HCT116 (cell line): ENCODE results near the gene ARTN. TPM values are rescaled to one million over a fixed set of nuclear protein-coding genes. Genes with fewer than 3 reads are reported as not detected.

Experiments used
- ATAC-seq: fragments of 200-7000 bp; cut with Tn5 transposase; 2 replicates; pipeline ENCODE4 v1.9.1; 2020; ENCODE audit warnings: mild to moderate bottlenecking, moderate library complexity
- BruUV-seq: library from RNA; stranded (reverse); fragments of 400-500 nt; replicated peaks from 2 replicates; lab custom pipeline; 2021; lab: Mats Ljungman, UMichigan
- CTCF ChIA-PET: fragments of 300-600 bp; sonication (Branson Sonifier 250); formaldehyde crosslinking; loops from one replicate; lab custom pipeline; 2021; ENCODE audit warnings: antibody characterized with exemption; lab: Charles Lee
- POLR2A ChIA-PET: fragments of 300-600, 350-600 bp; sonication (Branson Sonifier 250); formaldehyde crosslinking; loops from one replicate; lab custom pipeline; 2021; ENCODE audit warnings: antibody characterized with exemption; lab: Charles Lee
- RAD21 ChIA-PET, 2 experiments: fragments of 300-600 bp; sonication (Branson Sonifier 250); formaldehyde crosslinking; loops; one replicate each; lab custom pipeline; 2023; ENCODE audit warnings: low total read pairs in 2 of 2; ENCODE audit not compliant: uncharacterized antibody in 2 of 2, unreplicated experiment in 2 of 2, low non-redundant PET in 1 of 2; lab: Charles Lee
- DNase-seq: peaks from one replicate; pipeline ENCODE4 v3.0.0-alpha.2; 2010; ENCODE audit warnings: low read depth, low spot score
- H2AFZ ChIP-seq: fragments of 200-600 bp; shearing (Covaris generic), sonication (generic); 2 replicates; pipeline ENCODE4 v1.6.1; 2017; ENCODE audit warnings: low read depth, mixed run types, mixed read lengths, antibody characterized with exemption, low read length; ENCODE audit not compliant: poor library complexity, severe bottlenecking
- H3K27ac ChIP-seq: 2 replicates; pipeline ENCODE4 v1.5.1; 2012; ENCODE audit warnings: low read depth, low read length
- H3K27me3 ChIP-seq: fragments of 200-600 bp; sonication (generic); 2 replicates; pipeline ENCODE4 v1.6.1; 2016; ENCODE audit warnings: mixed run types, low read length, mixed read lengths; ENCODE audit not compliant: insufficient read depth
- H3K36me3 ChIP-seq, 2 experiments: fragments of 200-500 bp in 1 of 2; fragments of 200-600 bp in 1 of 2; sonication (Bioruptor generic) in 1 of 2; sonication (generic) in 1 of 2; 2 replicates each; pipeline versions ENCODE4 v1.5.1 to v1.6.1; 2014 to 2016; ENCODE audit warnings: low read length in 2 of 2, inconsistent platforms in 1 of 2, mixed read lengths in 1 of 2, mixed run types in 1 of 2; ENCODE audit not compliant: insufficient read depth in 2 of 2, control insufficient read depth in 1 of 2
- H3K4me1 ChIP-seq, 2 experiments: fragments of 200-600 bp in 1 of 2; sonication (generic) in 1 of 2; 2 replicates each; pipeline versions ENCODE4 v1.5.1 to v1.6.1; 2012 to 2017; ENCODE audit warnings: low read length in 2 of 2, inconsistent platforms in 1 of 2, mild to moderate bottlenecking in 1 of 2, mixed read lengths in 1 of 2, mixed run types in 1 of 2, moderate library complexity in 1 of 2; ENCODE audit not compliant: insufficient read depth in 2 of 2, control insufficient read depth in 1 of 2
- H3K4me2 ChIP-seq: fragments of 200-600 bp; sonication (generic); 2 replicates; pipeline ENCODE4 v1.6.1; 2017; ENCODE audit warnings: mixed run types, low read length, mixed read lengths
- H3K4me3 ChIP-seq, 2 experiments: fragments of 200-600 bp in 1 of 2; sonication (generic) in 1 of 2; replicated peaks in 1 of 2; 2 replicates each; pipeline ENCODE4 v1.5.1; 2011 to 2016; ENCODE audit warnings: low read length in 2 of 2, control low read depth in 1 of 2, low read depth in 1 of 2, mild to moderate bottlenecking in 1 of 2, mixed read lengths in 1 of 2, mixed run types in 1 of 2
- H3K79me2 ChIP-seq: fragments of 200-600 bp; sonication (generic); 2 replicates; pipeline ENCODE4 v1.6.1; 2017; ENCODE audit warnings: mild to moderate bottlenecking, mixed run types, low read length, moderate library complexity, mixed read lengths; ENCODE audit not compliant: insufficient read depth
- H3K9ac ChIP-seq: fragments of 200-600 bp; sonication (generic); 2 replicates; pipeline ENCODE4 v1.6.1; 2016; ENCODE audit warnings: low read length, mixed read lengths
- H3K9me2 ChIP-seq: fragments of 200-600 bp; sonication (generic), shearing (Covaris generic); 2 replicates; pipeline ENCODE4 v1.6.1; 2017; ENCODE audit warnings: mixed run types, mild to moderate bottlenecking, moderate library complexity; ENCODE audit not compliant: insufficient read depth
- H3K9me3 ChIP-seq, 2 experiments: fragments of 200-500 bp in 1 of 2; fragments of 200-600 bp in 1 of 2; sonication (Bioruptor generic) in 1 of 2; sonication (generic) in 1 of 2; 2 replicates each; pipeline ENCODE4 v1.6.1; 2014 to 2017; ENCODE audit warnings: low read length in 2 of 2, mixed read lengths in 2 of 2, inconsistent platforms in 1 of 2, low read depth in 1 of 2, mild to moderate bottlenecking in 1 of 2, mixed run types in 1 of 2, moderate library complexity in 1 of 2; ENCODE audit not compliant: control insufficient read depth in 1 of 2, insufficient read depth in 1 of 2
- H4K20me1 ChIP-seq: fragments of 200-600 bp; sonication (generic), shearing (Covaris generic); 2 replicates; pipeline ENCODE4 v1.6.1; 2017; ENCODE audit warnings: mixed run types, mild to moderate bottlenecking, moderate library complexity; ENCODE audit not compliant: insufficient read depth
- ATF3 ChIP-seq: IDR thresholded peaks from 2 replicates; pipeline ENCODE4 v1.6.1; 2012
- CBX3 ChIP-seq: IDR thresholded peaks from 2 replicates; pipeline ENCODE4 v1.6.1; 2012; ENCODE audit warnings: low read depth
- CEBPB ChIP-seq: IDR thresholded peaks from 2 replicates; pipeline ENCODE4 v1.6.1; 2012; ENCODE audit warnings: low read depth
- CTCF ChIP-seq, 3 experiments: fragments of 200-600 bp in 1 of 3; sonication (generic) in 1 of 3; IDR thresholded peaks in 2 of 3; conservative IDR thresholded peaks in 1 of 3; 2 replicates each; pipeline ENCODE4 v1.5.1; 2012 to 2017; ENCODE audit warnings: low read depth in 2 of 3, low read length in 2 of 3, antibody characterized with exemption in 1 of 3, borderline replicate concordance in 1 of 3, control low read depth in 1 of 3, mild to moderate bottlenecking in 1 of 3, mixed read lengths in 1 of 3, mixed run types in 1 of 3, moderate library complexity in 1 of 3; ENCODE audit not compliant: insufficient read depth in 1 of 3
- EGR1 ChIP-seq: IDR thresholded peaks from 2 replicates; pipeline ENCODE4 v1.6.1; 2012; ENCODE audit warnings: low read depth
- ELF1 ChIP-seq: IDR thresholded peaks from 2 replicates; pipeline ENCODE4 v1.6.1; 2012; ENCODE audit warnings: low read depth, borderline replicate concordance
- EZH2 ChIP-seq: fragments of 200-600 bp; sonication (generic); IDR thresholded peaks from 2 replicates; pipeline ENCODE4 v1.6.1; 2017; ENCODE audit warnings: antibody characterized with exemption, mixed run types
- FOSL1 ChIP-seq: IDR thresholded peaks from 2 replicates; pipeline ENCODE4 v1.6.1; 2012; ENCODE audit warnings: low read depth
- JUND ChIP-seq: IDR thresholded peaks from 2 replicates; pipeline ENCODE4 v1.6.1; 2012
- MAX ChIP-seq: IDR thresholded peaks from 2 replicates; pipeline ENCODE4 v1.6.1; 2012
- POLR2A ChIP-seq: IDR thresholded peaks from 2 replicates; pipeline ENCODE4 v1.7.0; 2011; ENCODE audit warnings: borderline replicate concordance; ENCODE audit not compliant: insufficient read depth, insufficient read length; ENCODE audit errors: extremely low read depth
- REST ChIP-seq: IDR thresholded peaks from 2 replicates; pipeline ENCODE4 v1.6.1; 2012; ENCODE audit warnings: low read depth
- SIN3A ChIP-seq: IDR thresholded peaks from 2 replicates; pipeline ENCODE4 v1.6.1; 2012; ENCODE audit warnings: low read depth
- TCF7L2 ChIP-seq: IDR thresholded peaks from 2 replicates; pipeline ENCODE4 v1.7.0; 2011; ENCODE audit warnings: borderline replicate concordance, inconsistent platforms; ENCODE audit not compliant: insufficient read depth, insufficient read length; ENCODE audit errors: extremely low read depth
- YY1 ChIP-seq: IDR thresholded peaks from 2 replicates; pipeline ENCODE4 v1.6.1; 2011; ENCODE audit warnings: low read length, low read depth, moderate library complexity, mild to moderate bottlenecking; ENCODE audit not compliant: insufficient replicate concordance; ENCODE audit errors: extremely low read depth
- ZBTB33 ChIP-seq: IDR thresholded peaks from 2 replicates; pipeline ENCODE4 v1.6.1; 2011; ENCODE audit warnings: mild to moderate bottlenecking, low read length, moderate library complexity; ENCODE audit not compliant: insufficient replicate concordance; ENCODE audit errors: extremely low read depth
- ZFX ChIP-seq: fragments of 450-650 bp; IDR thresholded peaks from 2 replicates; pipeline ENCODE4 v1.6.1; 2017
- ZNF274 ChIP-seq: fragments of 200-500 bp; sonication (Bioruptor generic); IDR thresholded peaks from 2 replicates; pipeline ENCODE4 v1.6.1; 2014; ENCODE audit warnings: mild to moderate bottlenecking, low read depth, low read length, inconsistent platforms
- intact Hi-C: fragments of 100-400 bp; cut with micrococcal nuclease; formaldehyde crosslinking; loops from 2 replicates; pipeline ENCODE4 v1.10.0; 2022
- total RNA-seq: library from RNA; stranded (reverse); gene quantifications from one replicate; pipeline ENCODE4 v1.2.1, GENCODE V29; 2021; ENCODE audit not compliant: unreplicated experiment

ARTN gene
- total RNA-seq, 1 experiment from 2014 or later = 36.4 TPM

- Histone ChIP-seq H3K9me2 (no peaks in the 10 kb centered on the region), H3K4me1 (peaks cover 14 to 43% of the 10 kb centered on the region in 2 experiments; a peak in 3 of 4 replicates), H3K9me3 (no peaks in the 10 kb centered on the region), H3K27ac (peak overlapping the region; percentile 81), H2AFZ (no peak overlapping the region), H3K4me2 (peak overlapping the region; percentile 87), H3K4me3 (peak overlapping the region; percentile 62 to 81), H3K9ac (peak overlapping the region; percentile 85), H4K20me1 (no peaks in the 10 kb centered on the region), H3K36me3 (peaks cover 9 to 50% of the 10 kb centered on the region in 2 experiments; a peak in 3 of 4 replicates), H3K27me3 (no peaks in the 10 kb centered on the region), H3K79me2 (peaks cover 74% of the 10 kb centered on the region)
- intact Hi-C loops = no loop called here
- ChIA-PET RAD21 (no interaction called here), CTCF (interaction anchor here (1.6 kb wide), 1 partner anchor 217 kb away, joined by 3 read pairs; no protein-coding TSS in a partner anchor), POLR2A (no interaction called here)
- ATAC-seq (0 out of 2 replicates have a peak, but pooled peaks have one; percentile 0), DNase-seq (no peak)
- BruUV-seq = no TSS peak
- TF ChIP-seq ZNF274 = no peak
- TF ChIP-seq CBX3 = no peak
- no peak for TF ChIP-seq FOSL1
- no peak for TF ChIP-seq TCF7L2
- TF ChIP-seq JUND = no peak
- no peak for TF ChIP-seq EZH2
- no peak for TF ChIP-seq MAX
- no peak for TF ChIP-seq YY1
- no peak for TF ChIP-seq ZBTB33
- TF ChIP-seq ZFX = no peak
- no peak for TF ChIP-seq REST
- TF ChIP-seq CTCF (IDR thresholded peaks at IDR 0.05 in 2 of 3, conservative IDR thresholded peaks at IDR 0.05 in 1 of 3; ENCODE audit: borderline replicate concordance in 1 of 3, insufficient read depth in 1 of 3, low read depth in 2 of 3, low read length in 2 of 3) = no peak
- no peak for TF ChIP-seq ELF1
- TF ChIP-seq EGR1 = no peak
- no peak for TF ChIP-seq ATF3
- no peak for TF ChIP-seq CEBPB
- TF ChIP-seq SIN3A = no peak
- no peak for TF ChIP-seq POLR2A
These were observed 46.9 kb downstream of the ARTN start for GRCh38 chr1:43980255-43981134.
